Erythroblast (primary cell): Measurements from ENCODE around the gene UCK2.

ENCODE experiments used
- GATA1 ChIP-seq: IDR thresholded peaks from 2 replicates; pipeline ENCODE4 v1.6.1; 2011; ENCODE audit warnings: low read depth, mild to moderate bottlenecking, control low read depth, low read length, moderate library complexity
- POLR2A ChIP-seq: IDR thresholded peaks from 2 replicates; pipeline ENCODE4 v1.6.1; 2011; ENCODE audit warnings: mild to moderate bottlenecking, low read length

- TF ChIP-seq POLR2A (no peak), GATA1 (no peak)
Observed at GRCh38 chr1:165824269-165824643, 3.2 kb upstream of the UCK2 start.
